Measurements from ENCODE around the gene FA2H.

FA2H gene

DNA sequence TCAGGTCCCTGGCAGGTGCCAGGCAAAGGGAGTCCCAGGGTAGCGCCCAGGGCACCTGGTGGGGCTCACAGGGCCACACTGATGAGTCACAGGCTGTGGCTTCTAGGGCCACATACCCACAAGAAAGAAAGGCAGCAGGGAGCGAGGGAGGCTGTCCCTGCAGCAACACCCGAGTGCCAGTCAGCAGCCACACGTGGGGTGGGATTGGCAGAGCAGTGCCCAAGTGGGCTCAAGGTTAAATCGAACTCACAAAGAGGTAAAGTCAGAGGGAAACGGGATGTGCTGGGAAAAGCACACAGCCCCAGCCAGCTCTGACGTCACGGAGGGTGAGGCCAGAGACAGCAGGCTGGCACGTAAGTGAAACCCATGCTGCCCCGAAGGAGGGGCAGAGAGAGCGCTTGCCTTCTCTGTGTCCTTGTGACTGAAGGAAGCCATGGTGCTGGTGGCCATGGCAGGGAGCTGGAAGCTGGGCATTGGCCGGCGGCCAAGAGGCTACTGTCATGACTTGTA lies 33.8 kb downstream of the FA2H start:
- no peak for ATAC-seq

DNA sequence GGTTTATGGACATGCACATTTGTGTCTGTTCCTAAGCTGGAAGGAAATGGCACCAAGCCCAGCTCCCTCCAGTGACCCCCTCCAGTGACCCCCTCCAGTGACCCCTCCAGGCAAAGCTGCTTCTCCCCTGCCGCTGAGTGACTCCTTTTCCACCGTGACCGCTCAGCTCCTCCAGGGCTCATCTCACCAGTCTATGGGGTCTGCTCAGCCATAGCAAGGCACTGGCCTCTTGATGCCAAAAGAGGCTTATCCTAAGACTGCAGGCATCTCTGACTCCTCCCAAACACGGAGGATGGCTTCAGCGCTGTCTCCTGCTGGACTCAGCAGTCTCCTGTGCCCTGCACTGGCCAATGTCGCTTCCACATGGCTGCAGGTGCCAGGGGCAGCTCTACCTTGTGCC lies 35.3 kb downstream of the FA2H start:
- no peak for ATAC-seq
- Mint-ChIP-seq H3K27me3 (peaks cover 8% of the 10 kb centered on the region), H3K9me3 (no peaks in the 10 kb centered on the region), H3K4me3 (no peak overlapping the region), H3K27ac (peak overlapping the region in 1 of 2 donors; percentile 61), H3K4me1 (peaks cover 6% of the 10 kb centered on the region)
- DNase-seq, result no peak

More for the DNA sequence above, 33.8 kb downstream of the FA2H start:
- H3K4me3 Mint-ChIP-seq, result no peak overlapping the region
- H3K9me3 Mint-ChIP-seq, result no peaks in the 10 kb centered on the region
- no peak overlapping the region for H3K27ac Mint-ChIP-seq
- peaks cover 6% of the 10 kb centered on the region for H3K4me1 Mint-ChIP-seq
- no peak for DNase-seq
- peaks cover 8% of the 10 kb centered on the region for H3K27me3 Mint-ChIP-seq

DNA sequence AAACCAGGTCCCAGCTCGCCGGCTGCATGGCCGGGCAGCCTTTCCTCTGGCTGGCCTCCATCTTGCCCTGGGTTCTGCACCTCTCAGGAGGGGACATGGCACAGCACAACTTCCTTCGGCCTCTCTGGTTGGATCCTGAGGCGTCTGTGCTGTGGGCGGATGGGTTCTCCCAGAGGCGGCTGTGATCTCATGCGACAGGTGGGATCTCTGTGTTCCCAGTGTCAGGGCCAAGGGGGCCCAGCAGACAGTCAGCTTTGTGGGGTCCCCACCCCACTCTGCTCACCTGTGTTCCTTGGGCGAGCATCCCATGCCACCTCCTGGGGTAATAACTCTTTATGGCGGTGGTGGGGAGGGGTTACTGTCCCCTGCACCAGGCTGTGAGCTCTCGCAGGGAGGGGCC lies 35.8 kb downstream of the FA2H start:
- DNase-seq (no peak), ATAC-seq (no peak)
- no peak overlapping the region for H3K27ac Mint-ChIP-seq
- H3K27me3 Mint-ChIP-seq, result peaks cover 8% of the 10 kb centered on the region
- no peaks in the 10 kb centered on the region for H3K9me3 Mint-ChIP-seq
- peaks cover 6% of the 10 kb centered on the region for H3K4me1 Mint-ChIP-seq
- no peak overlapping the region for H3K4me3 Mint-ChIP-seq

DNA sequence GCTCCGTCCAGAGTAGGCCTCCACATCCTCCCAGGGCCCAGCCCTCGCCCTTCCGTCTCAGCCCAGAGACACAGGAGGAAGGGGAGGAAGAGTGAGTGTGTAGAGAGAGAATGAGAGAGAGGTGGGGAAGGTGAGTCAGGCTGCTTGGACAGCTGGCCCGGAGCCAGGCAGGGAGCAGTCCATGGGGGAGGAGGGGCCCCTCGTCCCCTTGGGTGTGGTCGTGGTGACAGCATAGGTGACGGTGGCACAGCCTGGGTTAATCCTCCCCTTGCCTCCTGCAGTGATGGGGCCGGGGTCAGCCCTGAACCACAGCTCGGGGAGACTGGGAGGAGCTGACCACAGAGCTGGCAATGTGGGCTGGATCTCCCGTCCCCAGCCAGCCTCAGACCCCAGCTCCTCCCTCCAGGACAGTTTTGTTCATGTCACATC lies 36.5 kb downstream of the FA2H start:
- H3K27me3 Mint-ChIP-seq, result peaks cover 8% of the 10 kb centered on the region
- no peak for DNase-seq
- no peak overlapping the region for H3K4me3 Mint-ChIP-seq
- H3K27ac Mint-ChIP-seq, result no peak overlapping the region
- H3K9me3 Mint-ChIP-seq, result no peaks in the 10 kb centered on the region
- peak; percentile 26 for ATAC-seq
- H3K4me1 Mint-ChIP-seq, result peaks cover 6% of the 10 kb centered on the region

DNA sequence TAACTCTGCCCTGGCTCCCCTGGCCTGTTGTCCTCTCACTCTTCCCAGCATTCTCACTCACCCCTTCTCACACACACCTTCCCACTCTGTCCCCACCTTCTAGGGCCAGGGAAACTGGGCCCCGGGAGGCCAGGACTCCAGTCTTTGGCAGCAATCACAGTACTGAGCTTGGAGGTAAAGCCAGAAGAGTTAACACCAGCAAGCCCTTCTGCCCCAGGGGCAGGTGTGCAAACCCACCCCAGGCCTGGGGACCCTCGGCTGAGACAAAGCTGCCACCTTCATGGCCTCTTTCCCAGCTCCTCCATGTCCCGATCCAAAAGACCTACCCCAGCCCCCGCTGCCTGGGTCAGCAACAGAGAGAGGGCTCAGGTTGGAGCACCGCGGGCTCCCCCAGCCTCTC lies 37.1 kb downstream of the FA2H start:
- peaks cover 8% of the 10 kb centered on the region for H3K27me3 Mint-ChIP-seq
- no peak for ATAC-seq
- no peak overlapping the region for H3K4me3 Mint-ChIP-seq
- H3K9me3 Mint-ChIP-seq, result no peaks in the 10 kb centered on the region
- no peak for DNase-seq
- peaks cover 6% of the 10 kb centered on the region for H3K4me1 Mint-ChIP-seq
- H3K27ac Mint-ChIP-seq, result peak overlapping the region; percentile 40 to 94

DNA sequence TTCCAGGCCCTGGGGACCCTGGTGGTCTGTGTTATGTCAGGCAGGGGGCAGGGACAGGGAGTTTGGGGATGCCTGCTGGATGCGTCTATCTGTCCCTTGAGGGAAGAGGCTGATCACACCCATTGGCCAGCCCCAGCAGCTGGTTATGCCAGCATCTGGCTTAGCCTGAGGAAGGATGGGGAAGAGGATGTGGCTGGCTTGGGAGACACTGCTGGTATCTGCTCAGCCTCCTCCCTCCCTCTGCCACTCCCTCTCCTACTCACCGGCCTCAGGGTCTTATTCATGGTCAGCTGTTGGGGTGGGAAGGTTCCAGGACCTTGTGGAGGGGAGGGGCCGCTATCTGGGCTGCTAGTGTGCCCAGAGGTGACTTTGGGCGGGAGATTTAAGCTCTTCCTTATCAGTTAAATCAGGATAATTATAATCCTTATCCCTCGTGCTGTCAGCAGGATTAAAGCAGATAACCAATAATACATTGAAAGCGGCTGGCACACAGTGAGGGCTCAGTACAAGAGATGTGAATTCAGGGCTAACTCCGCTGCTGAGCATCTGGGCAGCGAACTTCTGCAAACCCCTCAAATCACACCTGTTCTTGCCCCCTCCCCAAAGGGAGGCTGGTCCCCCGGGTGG lies 38.0 kb downstream of the FA2H start:
- H3K27me3 Mint-ChIP-seq, result peaks cover 8% of the 10 kb centered on the region
- H3K4me1 Mint-ChIP-seq, result peaks cover under 1% of the 10 kb centered on the region
- no peak for ATAC-seq
- no peak overlapping the region for H3K27ac Mint-ChIP-seq
- no peak overlapping the region for H3K4me3 Mint-ChIP-seq
- H3K9me3 Mint-ChIP-seq, result no peaks in the 10 kb centered on the region
- no peak for DNase-seq

DNA sequence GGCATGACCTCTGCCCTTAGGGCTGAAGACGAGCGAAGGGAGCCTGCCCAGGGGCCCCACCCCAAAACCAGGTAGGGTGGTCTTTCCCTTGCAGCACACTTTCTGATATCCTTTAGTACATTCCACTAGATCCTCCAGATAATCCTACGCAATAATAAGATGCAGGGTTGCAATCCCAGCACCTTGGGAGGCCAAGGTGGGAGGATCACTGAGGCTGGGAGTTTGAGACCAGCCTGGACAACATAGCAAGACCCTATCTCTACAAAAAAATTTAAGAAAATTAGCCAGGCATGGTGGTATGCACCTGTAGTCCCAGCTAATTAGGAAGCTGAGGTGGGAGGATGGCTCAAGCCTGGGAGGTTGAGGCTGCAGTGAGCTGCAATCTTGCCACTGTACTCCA lies 39.1 kb downstream of the FA2H start:
- ATAC-seq, result no peak

DNA sequence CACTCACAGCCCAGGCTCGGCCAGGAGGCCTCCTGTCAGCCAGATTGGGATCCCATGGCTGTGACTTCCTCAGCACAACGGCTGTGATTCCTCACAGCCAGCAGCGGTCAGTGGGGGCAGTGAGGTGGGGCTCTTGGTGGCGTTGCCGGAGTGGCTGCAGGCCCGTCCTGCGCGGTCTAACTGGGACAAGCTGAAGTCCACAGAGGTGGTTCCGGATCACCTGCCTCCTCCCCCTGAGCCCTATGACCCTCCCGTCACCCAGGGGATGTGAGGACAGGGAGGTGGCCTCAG lies 39.5 kb downstream of the FA2H start:
- Mint-ChIP-seq H3K4me3 (no peak overlapping the region), H3K27me3 (peaks cover 8% of the 10 kb centered on the region), H3K4me1 (peaks cover 5% of the 10 kb centered on the region), H3K27ac (no peak overlapping the region), H3K9me3 (no peaks in the 10 kb centered on the region)
- DNase-seq (no peak), ATAC-seq (no peak)

More for the DNA sequence above, 39.1 kb downstream of the FA2H start:
- no peak overlapping the region for H3K4me3 Mint-ChIP-seq
- H3K4me1 Mint-ChIP-seq, result peaks cover under 1% of the 10 kb centered on the region
- H3K27ac Mint-ChIP-seq, result no peak overlapping the region
- no peak for DNase-seq
- no peaks in the 10 kb centered on the region for H3K9me3 Mint-ChIP-seq
- H3K27me3 Mint-ChIP-seq, result peaks cover 8% of the 10 kb centered on the region

DNA sequence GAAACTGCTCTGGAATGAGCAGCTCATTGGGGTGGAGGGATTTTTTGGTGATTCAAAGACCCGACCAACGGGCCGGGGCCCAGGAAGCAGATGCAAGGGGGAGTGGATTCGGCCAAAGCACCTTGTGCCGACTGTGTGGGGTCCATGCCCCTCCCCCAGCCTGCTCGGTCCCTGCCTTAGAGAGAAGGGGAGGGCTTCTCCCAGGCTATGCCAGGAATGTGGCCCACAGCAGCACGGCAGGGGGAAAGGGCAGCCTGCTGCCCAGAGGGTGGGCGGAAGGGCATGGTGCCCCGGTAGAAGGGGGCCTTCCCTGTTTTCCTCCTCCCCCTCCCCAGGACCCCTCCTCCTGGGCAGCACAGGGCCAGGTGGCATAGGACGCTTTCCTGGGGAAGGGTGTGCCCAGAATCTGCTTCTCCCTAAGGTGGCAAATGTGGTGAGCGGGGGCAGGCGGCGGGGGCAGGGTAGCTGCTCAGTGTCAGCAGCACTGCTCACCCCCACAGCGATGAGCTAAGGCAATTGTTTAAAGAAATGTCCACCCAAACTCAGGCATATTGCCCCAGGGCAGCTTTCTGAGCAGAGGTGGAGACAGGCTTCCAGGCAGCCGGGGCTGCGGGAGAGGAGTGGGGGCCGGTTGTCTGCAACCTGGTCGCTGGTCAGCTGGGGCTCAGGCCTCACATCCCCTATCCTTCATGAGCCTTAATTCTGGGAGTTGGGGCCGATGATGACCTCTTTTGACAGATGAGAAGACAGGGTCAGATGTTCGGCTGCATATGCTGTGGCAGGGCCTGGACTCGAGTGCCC lies 40.1 kb downstream of the FA2H start:
- Mint-ChIP-seq H3K4me3 (no peak overlapping the region), H3K27ac (no peak overlapping the region), H3K4me1 (peaks cover 11% of the 10 kb centered on the region), H3K9me3 (no peaks in the 10 kb centered on the region), H3K27me3 (peaks cover 8% of the 10 kb centered on the region)
- ATAC-seq, result no peak
- no peak for DNase-seq

DNA sequence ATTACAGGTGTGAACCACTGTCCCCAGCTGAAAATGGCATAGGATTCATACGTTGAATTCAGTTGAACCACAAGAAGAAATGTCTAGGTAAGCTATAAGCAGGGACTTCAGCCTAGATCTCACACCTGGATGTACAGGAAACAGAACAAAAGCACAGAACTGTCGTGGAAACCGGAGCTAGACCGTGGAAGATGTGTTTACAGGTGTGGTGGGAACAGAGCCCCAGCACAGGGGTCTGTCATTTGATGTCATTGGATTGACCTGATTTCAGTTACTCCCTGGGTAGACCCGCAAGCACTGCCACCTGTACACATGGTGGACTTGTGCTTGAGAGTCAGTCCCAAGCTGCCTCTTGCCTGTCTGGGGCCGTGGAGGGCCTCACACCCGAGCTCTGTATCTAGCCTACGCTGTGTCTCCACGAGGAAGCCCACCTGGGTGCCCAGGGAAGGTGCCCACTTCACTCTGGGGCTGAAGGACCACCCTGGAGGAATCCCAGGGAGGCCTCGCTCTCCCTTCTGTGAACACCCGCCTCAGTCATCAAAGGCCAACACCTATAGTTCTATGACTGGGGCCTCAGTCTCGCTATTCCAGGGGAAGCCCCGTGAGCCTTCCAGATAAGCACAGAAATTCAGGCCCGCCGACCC lies 41.8 kb downstream of the FA2H start:
- Mint-ChIP-seq H3K4me3 (no peak overlapping the region), H3K27me3 (peaks cover 8% of the 10 kb centered on the region), H3K27ac (peak overlapping the region in 1 of 2 donors; percentile 37), H3K9me3 (no peaks in the 10 kb centered on the region), H3K4me1 (peaks cover 13% of the 10 kb centered on the region)
- DNase-seq (no peak), ATAC-seq (no peak)

DNA sequence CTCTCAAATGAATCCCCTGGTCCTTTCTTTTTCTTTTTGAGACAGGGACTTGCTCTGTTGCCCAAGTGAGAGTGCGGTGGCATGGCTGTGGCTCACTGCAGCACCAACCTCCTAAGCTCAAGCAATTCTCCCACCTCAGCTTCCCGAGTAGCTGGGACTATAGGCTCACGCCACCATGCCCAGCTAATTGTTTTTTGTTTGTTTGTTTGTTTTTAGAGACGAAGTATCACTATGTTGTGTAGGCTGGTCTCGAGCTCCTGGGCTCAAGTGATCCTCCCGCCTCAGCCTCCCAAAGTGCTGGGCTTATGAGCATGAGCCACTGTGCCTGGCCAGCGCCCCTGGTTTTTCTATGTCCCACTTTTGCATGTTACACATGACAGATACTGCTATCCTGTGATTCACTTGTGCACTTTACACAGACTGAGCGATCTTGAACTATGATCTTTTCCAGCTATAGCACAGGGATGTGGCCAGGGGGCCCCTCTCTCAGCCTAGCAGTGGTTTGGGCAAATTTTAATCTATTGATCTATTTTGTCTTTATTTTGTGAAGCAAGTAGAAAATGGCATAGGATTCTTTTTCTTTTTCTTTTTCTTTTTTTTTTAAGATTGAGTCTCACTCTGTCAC lies 42.7 kb downstream of the FA2H start:
- DNase-seq (no peak), ATAC-seq (no peak)
- Mint-ChIP-seq H3K4me1 (peaks cover 13% of the 10 kb centered on the region), H3K27me3 (no peaks in the 10 kb centered on the region), H3K4me3 (no peak overlapping the region), H3K9me3 (peaks cover 0 to 7% of the 10 kb centered on the region in 2 donors), H3K27ac (peak overlapping the region in 1 of 2 donors; percentile 37)

DNA sequence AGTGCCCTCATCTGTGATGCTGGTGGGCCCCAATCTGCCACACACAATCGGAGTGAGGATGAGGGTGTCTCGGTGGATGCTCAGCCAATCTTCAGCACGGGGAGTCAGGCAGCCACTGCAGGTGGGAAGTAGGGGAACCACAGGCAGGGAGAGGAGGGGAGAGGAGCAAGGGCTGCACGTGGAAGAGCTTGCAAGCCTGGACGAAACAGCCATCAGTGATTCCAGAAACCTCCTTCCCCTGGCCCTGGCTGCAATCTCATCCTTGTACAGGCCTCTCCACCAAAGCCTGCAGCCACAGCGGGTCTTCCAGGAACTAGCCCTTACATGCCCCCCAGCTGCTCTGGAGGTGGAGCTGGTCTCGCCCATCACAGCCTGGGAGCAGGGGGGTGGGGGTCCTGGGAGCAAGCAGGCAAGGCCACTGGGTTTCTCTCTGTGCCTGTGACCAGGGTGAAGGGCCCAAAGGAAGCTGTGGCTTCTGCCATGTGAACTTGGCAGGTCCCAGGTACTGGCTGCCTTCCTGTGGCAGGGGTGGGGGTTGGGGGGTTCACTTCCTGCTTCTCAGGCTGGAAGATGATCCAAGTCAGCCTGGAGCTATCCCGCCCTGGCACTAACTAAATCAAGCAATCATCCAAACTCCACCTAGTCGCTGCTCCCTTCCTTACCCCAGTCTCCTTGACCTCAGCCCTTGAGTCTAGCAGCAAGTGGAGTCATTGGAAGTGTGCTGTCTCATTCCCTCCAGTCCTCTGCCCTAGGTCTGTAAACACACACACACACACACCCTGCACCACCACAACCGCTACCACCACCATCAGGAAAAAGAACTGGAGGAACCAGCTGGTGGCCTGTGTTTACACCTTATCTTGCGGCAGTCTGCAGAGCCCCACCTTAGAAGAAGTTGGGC lies 44.6 kb downstream of the FA2H start:
- DNase-seq (no peak), ATAC-seq (no peak)
- peak overlapping the region in 1 of 2 donors; percentile 66 for H3K27ac Mint-ChIP-seq
- H3K4me1 Mint-ChIP-seq, result peaks cover 13% of the 10 kb centered on the region
- H3K27me3 Mint-ChIP-seq, result no peaks in the 10 kb centered on the region
- peaks cover 0 to 15% of the 10 kb centered on the region in 2 donors for H3K9me3 Mint-ChIP-seq
- no peak overlapping the region for H3K4me3 Mint-ChIP-seq

DNA sequence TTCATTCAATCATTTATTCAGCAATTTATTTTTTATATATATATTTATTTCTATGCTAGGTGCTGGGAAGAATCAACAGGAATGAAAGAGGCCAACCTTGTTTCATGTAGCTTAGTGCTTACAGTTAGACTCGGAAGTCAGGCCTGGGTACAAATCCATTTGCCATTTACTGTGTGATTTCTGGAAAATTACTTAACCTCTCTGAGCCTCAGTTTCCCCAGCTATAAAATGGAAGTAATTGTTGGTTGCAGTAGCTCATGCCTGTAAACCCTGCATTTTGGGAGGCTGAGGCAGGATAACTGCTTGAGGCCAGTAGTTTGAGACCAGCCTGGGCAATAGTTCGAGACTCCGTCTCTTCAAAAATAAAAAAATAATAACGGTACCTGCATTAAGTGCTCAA lies 46.7 kb downstream of the FA2H start:
- no peak for ATAC-seq
- Mint-ChIP-seq H3K9me3 (peaks cover 0 to 15% of the 10 kb centered on the region in 2 donors), H3K4me3 (no peak overlapping the region), H3K4me1 (peaks cover 13% of the 10 kb centered on the region), H3K27ac (no peak overlapping the region), H3K27me3 (no peaks in the 10 kb centered on the region)
- no peak for DNase-seq

DNA sequence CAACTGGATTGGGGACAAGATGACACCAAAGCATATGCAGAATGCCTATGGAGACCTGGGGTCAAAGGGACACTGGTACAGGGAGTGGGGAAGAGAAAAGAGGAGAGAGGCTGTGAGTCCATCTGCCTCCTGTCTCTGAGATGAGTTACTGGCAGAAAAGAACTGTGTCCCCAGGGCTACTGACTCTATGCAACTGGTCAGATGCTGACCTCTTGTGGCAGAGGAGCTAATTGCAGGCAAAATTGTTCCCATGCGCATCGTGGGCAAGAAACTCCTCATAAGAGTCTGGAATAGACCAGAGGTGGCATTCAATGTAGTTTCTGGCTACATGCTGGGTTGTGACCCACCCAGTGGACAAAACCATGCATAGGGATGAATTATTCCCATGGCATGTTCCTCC lies 47.9 kb downstream of the FA2H start:
- DNase-seq, result peak; percentile 20 to 37
- no peak overlapping the region for H3K4me3 Mint-ChIP-seq
- H3K27me3 Mint-ChIP-seq, result no peaks in the 10 kb centered on the region

More for the DNA sequence above, 47.9 kb downstream of the FA2H start:
- Mint-ChIP-seq H3K4me1 (peaks cover 13% of the 10 kb centered on the region), H3K27ac (no peak overlapping the region), H3K9me3 (peaks cover 0 to 15% of the 10 kb centered on the region in 2 donors)
- no peak for ATAC-seq
